EH (cell line): ENCODE measurements around the gene ARFGEF3.

Experiments
- DNase-seq: peaks from one replicate; pipeline ENCODE4 v3.0.0-alpha.2; 2015; ENCODE audit warnings: low read depth

Gene ARFGEF3

DNA sequence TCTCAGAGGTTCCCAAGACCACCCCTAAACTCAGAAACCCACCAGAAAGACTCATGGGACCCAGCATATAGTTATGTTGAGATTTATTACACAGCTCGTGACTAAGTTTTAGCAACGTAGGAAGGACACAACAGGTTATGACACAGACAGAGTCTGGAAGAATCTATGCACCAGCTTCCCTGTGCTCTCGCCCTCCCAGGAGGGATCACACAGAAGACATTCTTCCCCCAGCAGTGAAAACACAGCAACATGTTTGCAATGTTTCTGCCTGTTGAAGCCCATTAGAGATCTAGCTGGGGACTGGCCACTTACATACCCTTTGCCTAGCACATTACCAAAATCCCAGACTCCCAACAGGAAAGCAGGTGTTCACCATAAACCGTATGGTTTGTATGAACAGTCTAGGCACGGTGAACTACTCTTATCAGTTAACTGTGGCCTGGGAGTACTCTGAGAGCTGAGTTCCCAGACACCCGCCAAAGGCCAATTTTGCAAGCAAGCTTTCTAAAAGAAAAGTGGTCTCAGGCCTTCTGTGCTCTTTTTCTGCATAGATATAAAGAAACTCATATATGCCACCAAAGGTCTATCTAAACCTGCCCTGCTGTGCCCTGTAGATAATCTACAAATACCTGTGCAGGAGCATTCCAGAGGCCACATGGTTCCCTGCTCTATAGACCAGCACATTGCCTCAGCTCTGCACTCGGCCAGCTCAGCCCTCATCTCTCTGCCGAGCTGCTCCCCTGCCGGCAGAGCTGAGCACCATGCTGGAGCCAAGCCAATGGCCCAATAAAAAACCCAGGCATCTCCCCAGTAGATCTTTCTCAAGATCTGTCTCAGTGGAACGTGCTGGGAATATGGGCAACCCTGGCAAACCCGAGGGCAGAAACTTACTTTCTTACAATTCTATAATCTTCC is 146.3 kb downstream of the ARFGEF3 start:
- peak; percentile 67 for DNase-seq

GRCh38 chr6:138308731-138309110 is 147.0 kb downstream of the ARFGEF3 start:
- no peak for DNase-seq

DNA sequence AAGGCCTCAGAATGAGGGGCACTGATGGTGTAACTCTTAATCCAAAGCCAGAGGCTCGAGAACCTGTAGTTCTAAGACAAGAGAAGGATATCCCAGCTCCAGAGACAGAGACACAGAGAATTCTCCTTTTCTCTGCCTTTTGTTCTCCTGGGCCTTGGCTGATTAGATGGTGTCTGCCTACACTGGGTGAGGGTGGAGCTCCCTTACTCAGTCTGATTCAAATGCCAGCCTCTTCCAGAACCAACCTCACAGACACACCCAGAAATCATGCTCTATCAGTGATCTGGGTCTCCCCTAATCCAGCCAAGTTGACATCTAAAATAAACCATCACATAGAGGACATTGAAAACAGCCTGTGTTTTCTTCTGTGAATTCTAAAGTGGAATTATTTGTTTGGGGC is 148.0 kb downstream of the ARFGEF3 start:
- no peak for DNase-seq

- DNase-seq, result no peak
Observed at GRCh38 chr6:138310294-138310693, 148.6 kb downstream of the ARFGEF3 start.

DNA sequence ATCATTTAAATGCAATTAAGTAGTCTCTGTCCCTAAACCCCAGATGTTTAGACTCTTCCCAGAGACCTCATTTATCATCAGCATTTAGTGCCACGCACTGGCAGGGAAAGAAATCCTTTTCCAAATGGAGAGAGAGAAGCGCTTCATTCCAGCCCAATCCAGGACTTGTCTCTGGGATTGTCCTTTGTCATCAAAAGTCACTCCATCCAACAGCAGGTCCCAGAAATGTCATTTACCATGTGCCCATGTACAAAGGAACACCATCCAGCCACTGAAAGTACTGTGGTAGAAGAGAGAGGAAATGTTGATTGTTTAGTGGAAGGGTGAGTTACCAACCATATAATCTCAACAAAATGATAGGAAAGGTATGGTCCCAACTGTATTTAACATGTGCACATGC is 149.1 kb downstream of the ARFGEF3 start:
- DNase-seq, result no peak

DNA sequence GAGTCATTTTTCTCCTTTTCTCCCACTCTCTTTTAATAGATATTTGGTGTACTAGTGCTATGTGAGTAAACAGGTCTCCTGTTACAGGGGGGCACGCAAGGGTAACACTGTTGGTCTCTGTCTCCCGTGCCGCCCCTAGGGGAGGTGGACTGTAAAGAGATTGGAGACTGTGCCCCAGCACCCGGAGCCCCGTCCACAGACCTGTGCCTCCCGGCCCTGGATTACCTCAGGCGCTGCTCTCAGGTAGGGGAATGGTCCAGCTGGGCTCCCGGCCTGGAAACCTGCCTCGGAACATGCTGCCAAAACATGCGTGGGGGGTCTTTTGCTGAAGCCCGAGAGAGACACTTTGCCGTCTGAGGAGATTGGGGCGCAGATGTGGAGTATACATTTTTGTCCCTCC is 149.5 kb downstream of the ARFGEF3 start:
- no peak for DNase-seq

DNA sequence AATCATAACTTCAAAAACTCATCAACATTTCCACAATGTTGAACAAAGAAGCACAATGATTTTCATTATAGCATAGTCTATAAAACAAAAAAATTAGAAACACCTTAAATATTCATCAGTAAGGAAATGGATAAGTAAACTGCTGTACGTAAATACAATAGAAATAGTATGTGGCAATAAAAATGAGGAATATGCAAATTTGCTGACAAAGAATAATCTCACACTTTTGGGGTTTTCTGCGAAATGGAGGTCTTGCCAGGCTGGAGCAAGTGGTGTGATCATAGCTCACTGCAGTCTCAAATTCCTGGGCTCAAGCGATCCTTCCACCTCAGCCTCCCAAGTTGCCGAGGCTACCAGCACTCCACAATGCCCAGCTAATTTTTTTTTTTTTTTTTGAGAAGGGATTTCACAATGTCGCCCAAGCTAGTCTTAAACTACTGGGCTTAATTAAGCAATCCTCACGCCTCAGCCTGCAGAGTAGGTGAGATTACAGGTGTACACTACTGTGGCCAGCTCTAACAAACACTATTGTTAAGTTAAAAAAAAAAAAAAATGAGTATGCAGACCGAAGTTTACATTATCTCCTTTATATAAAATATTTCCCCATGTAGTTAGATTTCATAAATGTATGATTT is 157.1 kb downstream of the ARFGEF3 start:
- no peak for DNase-seq

DNA sequence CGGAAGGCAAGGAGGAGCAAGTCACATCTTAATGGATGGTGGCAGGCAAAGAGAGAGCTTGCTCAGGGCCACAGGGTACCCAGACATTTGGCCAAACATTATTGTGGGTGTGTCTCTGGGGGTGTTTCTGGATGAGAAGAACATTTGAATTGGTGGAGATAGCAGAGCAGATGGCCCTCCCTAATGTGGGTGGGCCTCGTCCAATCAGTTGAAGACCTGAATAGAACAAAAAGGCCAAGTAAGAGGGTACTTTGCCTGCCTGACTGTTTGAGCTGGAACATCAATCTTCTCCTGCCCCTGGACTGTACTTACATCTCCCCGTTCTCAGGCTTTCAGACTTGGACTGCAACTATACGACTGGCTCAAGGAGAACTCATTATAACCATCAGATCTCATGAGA is 160.2 kb downstream of the ARFGEF3 start:
- no peak for DNase-seq

DNA sequence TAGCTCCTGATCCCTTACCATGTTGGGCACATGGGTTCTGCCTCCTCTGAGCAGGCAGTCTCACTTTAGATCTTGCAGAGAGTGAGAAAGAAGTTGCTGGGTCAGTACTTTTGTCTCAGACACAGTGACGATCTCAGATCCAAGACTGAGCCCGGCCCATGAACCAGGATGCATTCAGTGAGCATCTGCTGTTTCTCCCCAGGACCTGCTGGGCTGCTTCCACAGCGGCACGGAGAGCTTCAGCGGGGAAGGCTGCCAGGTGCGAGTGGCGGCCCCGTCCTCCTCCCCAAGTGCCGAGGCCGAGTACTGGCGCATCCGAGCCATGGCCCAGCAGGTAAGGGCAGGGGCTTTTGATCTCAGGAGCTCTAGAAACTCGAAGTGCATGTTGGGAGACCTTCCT is 162.1 kb downstream of the ARFGEF3 start:
- DNase-seq, result no peak

- no peak for DNase-seq
Observed at GRCh38 chr6:138328210-138328609, 166.5 kb downstream of the ARFGEF3 start.

DNA sequence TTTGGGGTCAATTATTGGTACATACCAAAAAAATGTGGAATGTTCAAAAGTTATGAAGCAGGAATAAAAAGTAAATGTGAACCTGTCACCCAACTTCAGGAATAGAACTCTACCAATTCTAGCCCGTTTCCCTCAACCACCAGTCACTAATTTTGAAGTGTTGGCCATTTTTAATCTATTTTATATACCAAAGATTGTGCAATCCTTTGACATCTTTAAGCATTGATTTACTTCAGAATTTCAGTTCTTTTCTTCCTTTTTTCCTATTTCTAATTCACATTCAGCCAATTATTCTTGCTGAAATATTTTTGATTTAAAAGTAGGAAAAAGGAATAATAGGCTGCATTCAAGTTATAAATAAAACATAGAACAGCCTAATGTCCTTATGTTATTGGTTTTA is 169.0 kb downstream of the ARFGEF3 start:
- no peak for DNase-seq

DNA sequence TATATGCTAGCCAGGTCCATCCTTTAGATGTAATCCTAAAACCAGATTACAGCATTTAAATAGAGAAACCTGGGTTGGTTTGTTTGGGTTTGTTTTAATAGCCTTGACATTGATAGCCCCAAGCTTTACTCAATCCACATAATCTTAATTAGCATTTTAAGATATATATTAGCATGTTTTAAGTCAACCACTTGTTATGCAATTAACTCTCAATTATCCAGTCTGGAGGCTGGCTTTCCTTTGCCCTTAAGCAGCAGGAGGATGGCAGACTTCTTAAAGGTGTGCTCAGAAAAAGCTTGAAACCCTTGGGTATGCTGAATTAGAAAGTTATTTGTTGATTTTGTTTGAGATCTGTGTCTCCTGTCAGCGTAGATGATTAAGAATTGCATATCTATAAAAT is 169.7 kb downstream of the ARFGEF3 start:
- no peak for DNase-seq

GRCh38 chr6:138331984-138332383 is 170.2 kb downstream of the ARFGEF3 start:
- DNase-seq, result no peak

GRCh38 chr6:138334000-138334399 is 172.3 kb downstream of the ARFGEF3 start:
- no peak for DNase-seq

DNA sequence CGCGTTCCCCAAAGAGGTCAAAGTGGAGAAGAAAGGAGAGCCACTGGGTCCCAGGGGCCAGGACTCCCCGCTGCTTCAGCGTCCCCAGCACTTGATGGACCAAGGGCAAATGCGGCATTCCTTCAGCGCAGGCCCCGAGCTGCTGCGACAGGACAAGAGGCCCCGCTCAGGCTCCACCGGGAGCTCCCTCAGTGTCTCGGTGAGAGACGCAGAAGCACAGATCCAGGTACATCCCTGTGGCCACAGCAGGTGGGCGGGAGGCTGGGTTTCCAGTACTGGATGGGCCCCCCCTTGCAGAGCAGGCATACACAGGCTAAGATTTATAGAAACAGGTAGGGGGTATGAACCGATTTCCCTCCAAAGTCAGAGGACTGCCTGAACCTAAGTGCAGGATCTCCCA is 173.2 kb downstream of the ARFGEF3 start:
- no peak for DNase-seq

DNA sequence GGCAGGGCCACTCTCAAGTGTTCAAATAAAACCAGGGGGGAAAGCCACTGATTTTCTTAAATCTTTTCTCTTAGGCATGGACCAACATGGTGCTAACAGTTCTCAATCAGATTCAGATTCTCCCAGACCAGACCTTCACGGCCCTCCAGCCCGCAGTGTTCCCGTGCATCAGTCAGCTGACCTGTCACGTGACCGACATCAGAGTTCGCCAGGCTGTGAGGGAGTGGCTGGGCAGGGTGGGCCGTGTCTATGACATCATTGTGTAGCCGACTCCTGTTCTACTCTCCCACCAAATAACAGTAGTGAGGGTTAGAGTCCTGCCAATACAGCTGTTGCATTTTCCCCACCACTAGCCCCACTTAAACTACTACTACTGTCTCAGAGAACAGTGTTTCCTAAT is 174.5 kb downstream of the ARFGEF3 start:
- DNase-seq, result no peak

DNA sequence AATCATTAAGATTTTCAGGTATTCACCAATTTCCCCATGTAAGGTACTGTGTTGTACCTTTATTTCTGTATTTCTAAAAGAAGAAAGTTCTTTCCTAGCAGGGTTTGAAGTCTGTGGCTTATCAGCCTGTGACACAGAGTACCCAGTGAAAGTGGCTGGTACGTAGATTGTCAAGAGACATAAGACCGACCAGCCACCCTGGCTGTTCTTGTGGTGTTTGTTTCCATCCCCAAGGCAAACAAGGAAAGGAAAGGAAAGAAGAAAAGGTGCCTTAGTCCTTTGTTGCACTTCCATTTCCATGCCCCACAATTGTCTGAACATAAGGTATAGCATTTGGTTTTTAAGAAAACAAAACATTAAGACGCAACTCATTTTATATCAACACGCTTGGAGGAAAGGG is 175.3 kb downstream of the ARFGEF3 start:
- DNase-seq, result no peak

DNA sequence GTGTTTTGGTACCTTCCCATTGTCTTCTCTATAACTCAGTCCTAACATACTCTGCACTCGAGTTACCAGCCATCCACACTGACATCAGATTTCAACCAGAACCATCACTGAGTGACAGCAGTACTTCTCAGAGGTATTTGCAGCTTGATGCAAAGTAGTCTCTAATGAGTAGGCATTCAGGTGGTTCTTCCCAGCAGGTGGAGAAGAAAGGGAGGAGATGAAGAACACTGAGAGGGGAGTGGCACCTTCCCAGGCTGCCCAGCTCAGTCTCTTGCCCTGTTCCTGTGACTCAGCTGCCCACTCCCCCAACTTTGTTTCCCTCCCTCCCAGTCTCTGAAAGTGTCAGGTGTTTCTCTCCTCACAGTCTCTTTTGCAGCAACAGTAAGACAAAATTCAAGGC is 177.3 kb downstream of the ARFGEF3 start:
- no peak for DNase-seq

GRCh38 chr6:138341176-138341575 is 179.4 kb downstream of the ARFGEF3 start:
- DNase-seq, result no peak

DNA sequence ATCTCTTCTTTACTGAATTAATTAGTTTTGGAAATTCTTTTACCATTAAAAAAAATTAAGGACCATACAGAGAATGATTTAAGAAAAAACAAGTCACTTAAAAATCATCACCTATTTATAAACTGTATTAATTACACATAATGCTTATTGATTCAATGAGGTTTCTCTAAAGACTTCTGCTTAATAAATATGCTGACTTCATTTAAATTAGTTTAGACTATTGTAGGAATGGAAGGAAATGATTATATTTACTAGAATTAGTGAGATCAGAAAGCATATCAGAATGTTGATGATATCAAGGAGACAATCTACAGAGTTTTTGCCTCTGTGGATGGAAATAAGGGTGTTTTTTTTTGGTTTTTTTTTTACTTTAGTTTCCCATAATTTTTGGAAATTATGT is 181.4 kb downstream of the ARFGEF3 start:
- DNase-seq, result no peak

- DNase-seq, result no peak
Observed at GRCh38 chr6:138345565-138346285, 184.0 kb downstream of the ARFGEF3 start.

GRCh38 chr6:138346302-138347195 is 184.8 kb downstream of the ARFGEF3 start:
- peak; percentile 34 for DNase-seq
